Heart left ventricle (tissue), 16 donors: ENCODE results near the gene CIB4. TPM values are rescaled to one million over a fixed set of nuclear protein-coding genes. Genes with fewer than 3 reads are reported as not detected.

Experiments used
- ATAC-seq, 4 donors: fragments of 200-7000 bp; cut with Tn5 transposase; one replicate each; pipeline ENCODE4 v1.9.1; 2020 to 2022; ENCODE audit warnings: moderate library complexity in 4 of 4, mild to moderate bottlenecking in 3 of 4, moderate number of reproducible peaks in 1 of 4
- DNase-seq, 5 donors: peaks; one replicate each; pipeline ENCODE4 v3.0.0-alpha.2; 2020
- H3K27ac ChIP-seq, 12 donors: fragments of 200-600 bp; sonication (generic) in 4 of 12; one replicate each; pipeline versions ENCODE4 v1.5.0 to v1.8.0; 2016 to 2022; ENCODE audit warnings: mild to moderate bottlenecking in 2 of 12
- H3K27me3 ChIP-seq, 9 donors: fragments of 200-600 bp; sonication (generic) in 2 of 9; one replicate each; pipeline versions ENCODE4 v1.5.1 to v1.8.0; 2016 to 2022; ENCODE audit warnings: mild to moderate bottlenecking in 3 of 9
- H3K36me3 ChIP-seq, 9 donors: fragments of 200-600 bp; sonication (generic) in 2 of 9; one replicate each; pipeline versions ENCODE4 v1.5.0 to v1.8.0; 2018 to 2022; ENCODE audit warnings: mild to moderate bottlenecking in 2 of 9
- H3K4me1 ChIP-seq, 12 donors: fragments of 200-600 bp; sonication (generic) in 4 of 12; one replicate each; pipeline versions ENCODE4 v1.5.0 to v1.8.0; 2016 to 2022; ENCODE audit warnings: mild to moderate bottlenecking in 3 of 12
- H3K4me3 ChIP-seq, 12 donors: fragments of 200-600 bp; sonication (generic) in 4 of 12; one replicate each; pipeline versions ENCODE4 v1.5.0 to v1.8.0; 2017 to 2022; ENCODE audit warnings: mild to moderate bottlenecking in 9 of 12, moderate library complexity in 4 of 12
- H3K9me3 ChIP-seq, 12 donors: fragments of 200-600 bp; sonication (generic) in 4 of 12; one replicate each; pipeline versions ENCODE4 v1.5.0 to v1.8.0; 2016 to 2022; ENCODE audit warnings: mild to moderate bottlenecking in 1 of 12
- CTCF ChIP-seq, 12 donors: fragments of 200-600 bp; sonication (generic) in 4 of 12; IDR thresholded peaks; one replicate each; pipeline versions ENCODE4 v1.5.0 to v1.8.0; 2018 to 2022; ENCODE audit warnings: antibody characterized with exemption in 12 of 12, mild to moderate bottlenecking in 5 of 12
- POLR2A ChIP-seq, 2 donors: fragments of 450-650 bp; IDR thresholded peaks; one replicate each; pipeline ENCODE4 v1.6.1; 2017; ENCODE audit warnings: antibody characterized with exemption in 2 of 2, mild to moderate bottlenecking in 2 of 2, moderate library complexity in 2 of 2
- WGBS, 4 donors: extraction: QIAGEN DNeasy Blood & Tissue Kit in 2 of 4; methylation state at CpG; one replicate each; pipeline versions ENCODE4 v1.1.5 to v1.1.7; 2013 to 2018; 5-methylcytosine and 5-hydroxymethylcytosine counted together
- intact Hi-C, 10 donors: fragments of 100-400 bp; cut with DNase I; formaldehyde crosslinking; loops; one replicate each; pipeline versions ENCODE4 v1.11.1 to v1.14.2; 2022
- polyA plus RNA-seq, 2 donors: library from polyadenylated mRNA; stranded (reverse); fragments of 200-250 nt; gene quantifications; one replicate each; pipeline ENCODE4 v1.2.3, GENCODE V29; 2013
- total RNA-seq, 9 donors: library from RNA; depleted of rRNA in 2 of 9; stranded (reverse); fragments of >200 nt in 2 of 9; fragmentation: NEBNext Ultra II Directional in 3 of 9; extraction: Animal tissue kit (Norgen Biotek cat#: 25700) in 3 of 9; gene quantifications; one replicate each; pipeline versions ENCODE4 v1.1.0 to v1.2.4, GENCODE V29; 2016 to 2023
- donor health status: ischemic (EF 13 %, LVEDD 7.1; RV severe dilation, severe dysfunction).
- donor health status: healthy with polysubstance abuse.
- donor health status: DM: no; HTN: yes; CAD: no.
- donor health status: DM: no; HTN: no; CAD: no.
- donor health status: ischemic (EF 25% LVEDD 6.9; RV normal size, moderate dysfunction).
- donor health status: ischemic (EF 25% LVEDD 5.7; RV mildly dilated, moderate dysfunction).
- donor health status: healthy.
- donor health status: DM: yes; HTN: yes; CAD: no.
- donor health status: ischemic (EF 35%, LVEDD 5.7; RV mildly dilated, moderate dysfunction).
- donor health status: nonischemic (EF 11% LVEDD 7.7; RV severe dilation, severe dysfunction).
- donor health status: DM: yes; HTN: yes; CAD: no.
- donor health status: PGD.
- donor health status: ischemic (EF 29% LVEDD 5.4; RV normal size, mild dysfunction).
- donor health status: nonischemic (EF 23%, LVEDD 6.1; RV moderate dilation, normal function).

The CIB4 gene
- total and polyA plus RNA-seq, 11 donors = not detected

- no peaks in the 10 kb centered on the region for H3K4me1 ChIP-seq
- H3K4me3 ChIP-seq = no peak overlapping the region
- DNase-seq (no peak), ATAC-seq (no peak)
- intact Hi-C loops = no loop called here
- H3K9me3 ChIP-seq = no peaks in the 10 kb centered on the region
- H3K36me3 ChIP-seq = no peaks in the 10 kb centered on the region
- H3K27ac ChIP-seq = no peak overlapping the region
- 63 to 67% (median 63%) methylated on average over 13 of the region's 13 CpGs for WGBS, 4 donors
- peaks cover 0 to 60% (median 7%) of the 10 kb centered on the region in 9 donors for H3K27me3 ChIP-seq
- no peak for TF ChIP-seq CTCF (IDR thresholded peaks at IDR 0.05)
- TF ChIP-seq POLR2A (IDR thresholded peaks at IDR 0.05) = no peak
Measured at GRCh38 chr2:26598336-26598995, 42.7 kb downstream of the CIB4 start.

GRCh38 chr2:26597197-26597596, 44.0 kb downstream of the CIB4 start:
- ATAC-seq (no peak), DNase-seq (no peak)
- intact Hi-C loops = no loop called here
- no peaks in the 10 kb centered on the region for H3K36me3 ChIP-seq
- H3K4me3 ChIP-seq = no peak overlapping the region
- no peak overlapping the region for H3K27ac ChIP-seq
- no peaks in the 10 kb centered on the region for H3K4me1 ChIP-seq
- peaks cover 0 to 8% (median 0%) of the 10 kb centered on the region in 12 donors for H3K9me3 ChIP-seq
- peaks cover 0 to 57% (median 7%) of the 10 kb centered on the region in 9 donors for H3K27me3 ChIP-seq
- no peak for TF ChIP-seq POLR2A (IDR thresholded peaks at IDR 0.05)
- no peak for TF ChIP-seq CTCF (IDR thresholded peaks at IDR 0.05)
- WGBS, 4 donors = 48 to 59% (median 51%) methylated on average over 2 of the region's 2 CpGs

GRCh38 chr2:26595146-26595545, 46.0 kb downstream of the CIB4 start:
- no peak for DNase-seq
- H3K4me1 ChIP-seq = no peaks in the 10 kb centered on the region
- H3K9me3 ChIP-seq = peaks cover 0 to 14% (median 0%) of the 10 kb centered on the region in 12 donors
- intact Hi-C loops = no loop called here
- H3K27me3 ChIP-seq = peaks cover 0 to 57% (median 5%) of the 10 kb centered on the region in 9 donors
- H3K36me3 ChIP-seq = no peaks in the 10 kb centered on the region
- H3K27ac ChIP-seq = no peak overlapping the region
- no peak for ATAC-seq
- WGBS, 4 donors = 77 to 89% (median 82%) methylated on average over 7 of the region's 7 CpGs
- H3K4me3 ChIP-seq = no peak overlapping the region
- TF ChIP-seq CTCF (IDR thresholded peaks at IDR 0.05) (no peak), POLR2A (IDR thresholded peaks at IDR 0.05) (no peak)

GRCh38 chr2:26591619-26592505, 49.3 kb downstream of the CIB4 start:
- no peaks in the 10 kb centered on the region for H3K36me3 ChIP-seq
- DNase-seq = peak in 1 of 5 donors; percentile 27
- H3K4me3 ChIP-seq = no peak overlapping the region
- H3K9me3 ChIP-seq = peaks cover 0 to 14% (median 0%) of the 10 kb centered on the region in 12 donors
- no peak for TF ChIP-seq CTCF (IDR thresholded peaks at IDR 0.05)
- no peak for TF ChIP-seq POLR2A (IDR thresholded peaks at IDR 0.05)
- H3K4me1 ChIP-seq = no peaks in the 10 kb centered on the region
- intact Hi-C loops = no loop called here
- peaks cover 0 to 57% (median 10%) of the 10 kb centered on the region in 9 donors for H3K27me3 ChIP-seq
- no peak for ATAC-seq
- 82 to 91% (median 84%) methylated on average over 11 to 12 of the region's 12 CpGs for WGBS, 4 donors
- H3K27ac ChIP-seq = no peak overlapping the region
